ENCODE data around the gene DAAM1.

The DAAM1 gene

DNA sequence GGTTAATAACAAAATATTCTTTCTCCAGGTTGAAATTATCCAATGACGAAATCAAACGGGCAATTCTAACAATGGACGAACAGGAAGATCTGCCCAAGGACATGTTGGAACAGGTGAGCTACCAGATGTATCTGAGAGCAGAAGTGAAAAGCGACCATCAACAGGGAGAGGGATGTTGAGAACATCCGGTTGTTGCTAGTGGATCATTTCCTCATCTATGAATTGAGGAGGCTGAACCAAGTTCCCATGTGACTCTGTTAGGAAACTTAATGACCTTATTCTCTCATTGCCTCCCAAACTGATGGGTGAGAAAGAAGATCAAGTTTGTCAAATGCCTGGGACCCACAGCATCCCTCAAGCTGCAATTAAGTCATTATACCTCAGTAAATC lies 159.0 kb downstream of the DAAM1 start:
- TF ChIP-seq, protein P1, sequence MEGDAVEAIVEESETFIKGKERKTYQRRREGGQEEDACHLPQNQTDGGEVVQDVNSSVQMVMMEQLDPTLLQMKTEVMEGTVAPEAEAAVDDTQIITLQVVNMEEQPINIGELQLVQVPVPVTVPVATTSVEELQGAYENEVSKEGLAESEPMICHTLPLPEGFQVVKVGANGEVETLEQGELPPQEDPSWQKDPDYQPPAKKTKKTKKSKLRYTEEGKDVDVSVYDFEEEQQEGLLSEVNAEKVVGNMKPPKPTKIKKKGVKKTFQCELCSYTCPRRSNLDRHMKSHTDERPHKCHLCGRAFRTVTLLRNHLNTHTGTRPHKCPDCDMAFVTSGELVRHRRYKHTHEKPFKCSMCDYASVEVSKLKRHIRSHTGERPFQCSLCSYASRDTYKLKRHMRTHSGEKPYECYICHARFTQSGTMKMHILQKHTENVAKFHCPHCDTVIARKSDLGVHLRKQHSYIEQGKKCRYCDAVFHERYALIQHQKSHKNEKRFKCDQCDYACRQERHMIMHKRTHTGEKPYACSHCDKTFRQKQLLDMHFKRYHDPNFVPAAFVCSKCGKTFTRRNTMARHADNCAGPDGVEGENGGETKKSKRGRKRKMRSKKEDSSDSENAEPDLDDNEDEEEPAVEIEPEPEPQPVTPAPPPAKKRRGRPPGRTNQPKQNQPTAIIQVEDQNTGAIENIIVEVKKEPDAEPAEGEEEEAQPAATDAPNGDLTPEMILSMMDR (IDR thresholded peaks at IDR 0.05; ENCODE audit: extremely low read depth, missing control alignments) = no peak
- no peak for DNase-seq (ENCODE audit: low spot score)

DNA sequence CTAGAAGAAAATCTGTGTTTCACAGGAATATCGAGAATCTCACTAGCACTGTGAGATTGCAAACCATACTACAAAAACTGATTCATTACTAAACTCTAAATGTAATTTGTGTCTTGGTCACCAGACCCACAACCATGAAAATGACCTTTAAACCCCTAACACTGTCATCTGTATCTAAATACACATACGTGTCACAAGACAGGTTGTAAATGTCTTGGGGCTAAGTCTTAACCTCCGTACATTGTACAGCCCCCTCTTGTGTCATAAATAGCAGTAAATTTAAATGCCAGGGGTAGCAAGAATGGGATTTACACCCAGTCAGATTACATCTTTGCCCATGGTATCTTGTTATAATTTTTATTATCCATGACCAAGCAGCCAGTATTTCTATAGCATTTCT lies 159.4 kb downstream of the DAAM1 start:
- TF ChIP-seq, protein P1 (IDR thresholded peaks at IDR 0.05; ENCODE audit: extremely low read depth, missing control alignments) = no peak
- DNase-seq (ENCODE audit: low spot score) = no peak

DNA sequence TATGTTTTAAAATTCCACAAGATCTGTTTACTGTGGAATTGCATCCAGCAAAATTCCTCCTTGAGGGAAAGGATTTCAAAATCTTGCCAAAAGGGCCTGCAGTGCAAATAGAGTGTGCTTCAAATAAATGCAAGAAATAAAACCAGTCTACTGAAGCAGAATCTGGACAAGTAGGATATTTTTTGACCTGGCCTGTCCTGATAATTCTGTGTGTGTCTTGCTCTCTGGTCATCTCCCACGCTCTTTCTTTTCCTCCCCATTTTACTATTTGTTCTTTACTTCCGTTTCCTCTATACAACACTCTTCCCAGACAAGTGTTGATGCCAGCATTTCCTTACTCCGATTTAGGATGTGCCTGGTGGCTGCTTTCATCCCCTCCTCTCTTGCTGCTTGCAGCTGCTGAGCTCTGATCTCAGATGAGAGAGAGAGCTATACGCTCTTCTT lies 160.8 kb downstream of the DAAM1 start:
- no peak for DNase-seq (ENCODE audit: low spot score)
- TF ChIP-seq, protein P1 (IDR thresholded peaks at IDR 0.05; ENCODE audit: extremely low read depth, missing control alignments) = no peak

DNA sequence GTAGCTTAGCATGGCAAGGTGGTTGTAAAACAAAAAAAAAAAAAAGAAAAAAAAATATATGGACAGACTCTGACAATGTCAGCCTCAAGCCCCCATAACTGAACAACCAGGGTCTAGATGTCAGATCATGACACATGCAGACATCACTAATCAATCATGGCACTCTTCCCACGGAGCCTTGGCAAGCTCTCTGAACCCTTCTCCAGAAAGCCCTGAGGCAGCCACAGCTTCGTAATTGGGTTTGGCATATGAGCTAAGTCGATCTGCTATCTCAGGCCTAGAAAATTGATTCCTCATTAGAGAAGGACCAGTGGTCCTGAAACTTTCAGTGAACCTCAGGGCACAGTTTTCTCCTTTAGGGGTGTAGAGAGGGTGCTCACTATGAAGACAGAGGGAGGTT lies 164.5 kb downstream of the DAAM1 start:
- TF ChIP-seq, protein P1 (IDR thresholded peaks at IDR 0.05; ENCODE audit: extremely low read depth, missing control alignments) = no peak
- no peak for DNase-seq (ENCODE audit: low spot score)

DNA sequence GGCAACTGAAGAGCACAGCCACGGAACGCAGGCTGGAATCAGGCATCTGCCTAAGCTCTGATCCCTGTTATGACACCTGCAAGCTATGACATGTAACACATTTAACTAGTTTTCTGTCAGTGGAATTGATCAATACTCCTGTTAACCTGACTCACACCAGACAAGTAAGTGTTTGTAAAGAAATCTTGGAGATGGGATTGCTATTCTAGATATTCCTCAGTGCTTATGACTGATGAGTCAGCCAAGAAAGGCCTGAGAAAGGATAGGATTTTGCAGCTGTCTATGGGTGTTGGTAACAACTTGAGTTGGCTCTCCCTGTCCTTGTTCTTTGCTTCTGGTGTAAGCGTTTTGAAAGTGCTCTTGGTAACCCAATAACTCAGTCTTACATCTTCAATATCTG lies 166.2 kb downstream of the DAAM1 start:
- DNase-seq (ENCODE audit: low spot score) = no peak
- TF ChIP-seq, protein P1 (IDR thresholded peaks at IDR 0.05; ENCODE audit: extremely low read depth, missing control alignments) = no peak

DNA sequence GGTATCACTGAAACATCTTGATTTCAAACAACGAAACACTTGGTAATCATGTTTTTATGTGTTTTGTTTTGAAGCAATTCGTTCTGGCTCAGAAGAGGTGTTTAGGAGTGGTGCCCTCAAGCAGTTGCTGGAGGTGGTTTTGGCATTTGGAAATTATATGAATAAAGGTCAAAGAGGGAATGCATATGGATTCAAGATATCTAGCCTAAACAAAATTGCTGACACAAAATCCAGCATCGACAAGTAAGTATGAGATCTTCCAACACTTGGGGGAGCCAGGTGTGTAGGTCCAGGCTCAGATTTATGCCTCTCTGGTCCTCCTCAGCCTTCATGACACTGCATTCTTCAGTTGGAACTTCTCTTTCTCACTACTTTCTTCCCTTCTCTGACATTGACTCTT lies 166.6 kb downstream of the DAAM1 start:
- DNase-seq (ENCODE audit: low spot score) = no peak
- TF ChIP-seq, protein P1 (IDR thresholded peaks at IDR 0.05; ENCODE audit: extremely low read depth, missing control alignments) = no peak

DNA sequence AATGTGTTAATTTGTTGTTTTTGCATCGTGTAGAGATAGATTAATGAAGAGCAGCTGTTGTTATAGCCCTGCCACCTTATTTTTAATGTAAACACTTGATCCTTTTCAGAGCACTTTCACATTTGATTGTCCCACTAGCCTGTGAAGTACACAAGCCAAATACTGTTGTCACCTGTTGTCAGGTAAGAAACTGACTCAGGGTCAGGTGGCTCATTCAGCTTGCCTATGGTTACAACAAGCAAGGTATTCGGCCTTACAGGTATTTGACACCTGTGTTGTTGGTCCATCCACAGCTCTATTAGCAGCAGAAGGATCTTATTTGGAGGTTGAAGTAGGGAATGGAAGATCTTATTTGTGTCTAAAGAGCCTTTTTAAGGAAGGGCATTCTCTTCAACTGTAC lies 167.8 kb downstream of the DAAM1 start:
- no peak for DNase-seq (ENCODE audit: low spot score)
- TF ChIP-seq, protein P1 (IDR thresholded peaks at IDR 0.05; ENCODE audit: extremely low read depth, missing control alignments) = no peak

Data from GM20000 (cell line).